Mucosa of stomach (tissue), 1 donor: Measurements from ENCODE around the gene CD276.
"Not testable (repeated sequence)": the region's sequence is repeated elsewhere in the genome, so short reads cannot be mapped to it uniquely, and the experiment has no call there.

Experiments
- H3K27me3 ChIP-seq: one replicate; pipeline ENCODE4 v1.7.0; 2013; ENCODE audit warnings: mild to moderate bottlenecking, low read length; ENCODE audit not compliant: control insufficient read depth, insufficient read depth
- H3K36me3 ChIP-seq: one replicate; pipeline ENCODE4 v1.7.0; 2013; ENCODE audit warnings: low read length; ENCODE audit not compliant: control insufficient read depth, insufficient read depth
- H3K4me1 ChIP-seq: one replicate; pipeline ENCODE4 v1.7.0; 2013; ENCODE audit warnings: mild to moderate bottlenecking, low read length; ENCODE audit not compliant: control insufficient read depth, insufficient read depth
- H3K4me3 ChIP-seq: one replicate; pipeline ENCODE4 v1.7.0; 2013; ENCODE audit warnings: low read length
- H3K9ac ChIP-seq: one replicate; pipeline ENCODE4 v1.7.0; 2013; ENCODE audit warnings: mild to moderate bottlenecking, low read length, moderate library complexity
- H3K9me3 ChIP-seq: one replicate; pipeline ENCODE4 v1.7.0; 2013; ENCODE audit warnings: mild to moderate bottlenecking, low read length, moderate library complexity; ENCODE audit not compliant: control insufficient read depth
- donor health status: Pancreatic carcinoma.

CD276 gene

GRCh38 chr15:73717802-73718201 is 33.6 kb downstream of the CD276 start:
- Histone ChIP-seq H3K9me3 (no peaks in the 10 kb centered on the region), H3K36me3 (no peaks in the 10 kb centered on the region), H3K27me3 (peaks cover 4% of the 10 kb centered on the region), H3K4me1 (no peaks in the 10 kb centered on the region), H3K9ac (no peak overlapping the region), H3K4me3 (no peak overlapping the region)

GRCh38 chr15:73718694-73719093 is 34.5 kb downstream of the CD276 start:
- H3K36me3 ChIP-seq: no peaks in the 10 kb centered on the region
- no peak overlapping the region for H3K4me3 ChIP-seq
- peaks cover 4% of the 10 kb centered on the region for H3K27me3 ChIP-seq
- no peak overlapping the region for H3K9ac ChIP-seq
- H3K9me3 ChIP-seq: no peaks in the 10 kb centered on the region
- no peaks in the 10 kb centered on the region for H3K4me1 ChIP-seq

GRCh38 chr15:73722425-73722824 is 38.2 kb downstream of the CD276 start:
- no peak overlapping the region for H3K9ac ChIP-seq
- peaks cover 4% of the 10 kb centered on the region for H3K27me3 ChIP-seq
- H3K9me3 ChIP-seq: no peaks in the 10 kb centered on the region
- H3K36me3 ChIP-seq: no peaks in the 10 kb centered on the region
- no peak overlapping the region for H3K4me3 ChIP-seq
- H3K4me1 ChIP-seq: no peaks in the 10 kb centered on the region

GRCh38 chr15:73723191-73723590 is 39.0 kb downstream of the CD276 start:
- H3K4me3 ChIP-seq: no peak overlapping the region
- no peaks in the 10 kb centered on the region for H3K36me3 ChIP-seq
- no peaks in the 10 kb centered on the region for H3K9me3 ChIP-seq
- H3K9ac ChIP-seq: no peak overlapping the region
- H3K27me3 ChIP-seq: peaks cover 4% of the 10 kb centered on the region
- H3K4me1 ChIP-seq: no peaks in the 10 kb centered on the region

- no peak overlapping the region for H3K9ac ChIP-seq
- H3K4me1 ChIP-seq: no peaks in the 10 kb centered on the region
- peaks cover 4% of the 10 kb centered on the region for H3K27me3 ChIP-seq
- no peak overlapping the region for H3K4me3 ChIP-seq
- no peaks in the 10 kb centered on the region for H3K36me3 ChIP-seq
- no peaks in the 10 kb centered on the region for H3K9me3 ChIP-seq
Measured at GRCh38 chr15:73724212-73724611, 40.0 kb downstream of the CD276 start.

- H3K27me3 ChIP-seq: peaks cover 2% of the 10 kb centered on the region
- H3K4me1 ChIP-seq: no peaks in the 10 kb centered on the region
- H3K9ac ChIP-seq: no peak overlapping the region
- no peaks in the 10 kb centered on the region for H3K36me3 ChIP-seq
- H3K9me3 ChIP-seq: no peaks in the 10 kb centered on the region
- H3K4me3 ChIP-seq: no peak overlapping the region
Measured at GRCh38 chr15:73727330-73727976, 43.3 kb downstream of the CD276 start.

- not testable (repeated sequence) for H3K4me3 ChIP-seq, H3K9ac ChIP-seq, H3K4me1 ChIP-seq, H3K9me3 ChIP-seq, H3K27me3 ChIP-seq, H3K36me3 ChIP-seq
Measured at GRCh38 chr15:73732051-73732450, 47.9 kb downstream of the CD276 start.

GRCh38 chr15:73732930-73733329 is 48.7 kb downstream of the CD276 start:
- Histone ChIP-seq H3K9me3 (no peaks in the 10 kb centered on the region), H3K27me3 (peaks cover 6% of the 10 kb centered on the region), H3K4me3 (no peak overlapping the region), H3K4me1 (no peaks in the 10 kb centered on the region), H3K9ac (no peak overlapping the region), H3K36me3 (no peaks in the 10 kb centered on the region)

GRCh38 chr15:73737535-73737934 is 53.4 kb downstream of the CD276 start:
- no peaks in the 10 kb centered on the region for H3K36me3 ChIP-seq
- no peaks in the 10 kb centered on the region for H3K9me3 ChIP-seq
- H3K4me1 ChIP-seq: no peaks in the 10 kb centered on the region
- peaks cover 6% of the 10 kb centered on the region for H3K27me3 ChIP-seq
- no peak overlapping the region for H3K4me3 ChIP-seq
- H3K9ac ChIP-seq: no peak overlapping the region

- Histone ChIP-seq H3K9me3 (no peaks in the 10 kb centered on the region), H3K4me3 (no peak overlapping the region), H3K27me3 (no peaks in the 10 kb centered on the region), H3K9ac (no peak overlapping the region), H3K36me3 (no peaks in the 10 kb centered on the region), H3K4me1 (no peaks in the 10 kb centered on the region)
Measured at GRCh38 chr15:73740152-73741048, 56.2 kb downstream of the CD276 start.

GRCh38 chr15:73741321-73741836 is 57.2 kb downstream of the CD276 start:
- H3K4me1 ChIP-seq: no peaks in the 10 kb centered on the region
- H3K9ac ChIP-seq: no peak overlapping the region
- H3K9me3 ChIP-seq: no peaks in the 10 kb centered on the region
- H3K4me3 ChIP-seq: no peak overlapping the region
- H3K27me3 ChIP-seq: no peaks in the 10 kb centered on the region
- no peaks in the 10 kb centered on the region for H3K36me3 ChIP-seq

- Histone ChIP-seq H3K4me3 (no peak overlapping the region), H3K36me3 (no peaks in the 10 kb centered on the region), H3K27me3 (no peaks in the 10 kb centered on the region), H3K9me3 (no peaks in the 10 kb centered on the region), H3K9ac (no peak overlapping the region), H3K4me1 (no peaks in the 10 kb centered on the region)
Measured at GRCh38 chr15:73744293-73744692, 60.1 kb downstream of the CD276 start.
